ENCODE measurements around the gene LSR.

Gene LSR

GRCh38 chr19:35209646-35210045 lies 39.2 kb upstream of the LSR start:
- Histone ChIP-seq H3K79me2 (ENCODE audit: insufficient read depth, low read length) (no peaks in the 10 kb centered on the region), H3K9me3 (ENCODE audit: low read length) (no peaks in the 10 kb centered on the region), H3K4me1 (ENCODE audit: insufficient read depth, low read length, severe bottlenecking) (peaks cover 88% of the 10 kb centered on the region), H4K20me1 (ENCODE audit: insufficient read depth, low read length) (no peaks in the 10 kb centered on the region), H3K4me3 (ENCODE audit: low read depth, low read length, poor library complexity, severe bottlenecking) (no peak overlapping the region), H3F3A (ENCODE audit: insufficient read depth, low read length) (peaks cover 14% of the 10 kb centered on the region), H2AFZ (ENCODE audit: low read length) (no peak overlapping the region), H3K27me3 (ENCODE audit: insufficient read depth, low read length) (no peaks in the 10 kb centered on the region), H3K9ac (ENCODE audit: low read length) (no peak overlapping the region; the same call in 1 of the 2 replicates), H3K36me3 (ENCODE audit: insufficient read depth, low read length) (no peaks in the 10 kb centered on the region), H3K9me2 (ENCODE audit: low read depth, low read length) (no peaks in the 10 kb centered on the region), H3K4me2 (ENCODE audit: low read length) (no peak overlapping the region), H3K27ac (ENCODE audit: low read depth, low read length, poor library complexity, severe bottlenecking) (peak overlapping the region; percentile 99)
- TF ChIP-seq EZH2 (IDR thresholded peaks at IDR 0.05; ENCODE audit: borderline replicate concordance, low read length) (no peak), CTCF (IDR thresholded peaks at IDR 0.05; ENCODE audit: low read length) (no peak)

- no peak overlapping the region for H2AFZ ChIP-seq (ENCODE audit: low read length)
- H3K36me3 ChIP-seq (ENCODE audit: insufficient read depth, low read length): no peaks in the 10 kb centered on the region
- H3K4me1 ChIP-seq (ENCODE audit: insufficient read depth, low read length, severe bottlenecking): peaks cover 88% of the 10 kb centered on the region
- H3F3A ChIP-seq (ENCODE audit: insufficient read depth, low read length): peaks cover 2% of the 10 kb centered on the region
- H3K9me2 ChIP-seq (ENCODE audit: low read depth, low read length): no peaks in the 10 kb centered on the region
- no peaks in the 10 kb centered on the region for H3K79me2 ChIP-seq (ENCODE audit: insufficient read depth, low read length)
- H3K9ac ChIP-seq (ENCODE audit: low read length): peak overlapping the region; percentile 66
- peak overlapping the region; percentile 99 for H3K27ac ChIP-seq (ENCODE audit: low read depth, low read length, poor library complexity, severe bottlenecking)
- H4K20me1 ChIP-seq (ENCODE audit: insufficient read depth, low read length): no peaks in the 10 kb centered on the region
- peak overlapping the region; percentile 62 for H3K4me2 ChIP-seq (ENCODE audit: low read length)
- TF ChIP-seq EZH2 (IDR thresholded peaks at IDR 0.05; ENCODE audit: borderline replicate concordance, low read length) (no peak), CTCF (IDR thresholded peaks at IDR 0.05; ENCODE audit: low read length) (peak; percentile 45; the same call in 1 of the 2 replicates)
- H3K27me3 ChIP-seq (ENCODE audit: insufficient read depth, low read length): no peaks in the 10 kb centered on the region
- H3K4me3 ChIP-seq (ENCODE audit: low read depth, low read length, poor library complexity, severe bottlenecking): peak overlapping the region; percentile 16
- no peaks in the 10 kb centered on the region for H3K9me3 ChIP-seq (ENCODE audit: low read length)
These were observed 37.1 kb upstream of the LSR start for GRCh38 chr19:35211545-35212230.

GRCh38 chr19:35212241-35212640 lies 36.6 kb upstream of the LSR start:
- Histone ChIP-seq H3K27ac (ENCODE audit: low read depth, low read length, poor library complexity, severe bottlenecking) (peak overlapping the region; percentile 99), H3K27me3 (ENCODE audit: insufficient read depth, low read length) (no peaks in the 10 kb centered on the region), H3K9ac (ENCODE audit: low read length) (peak overlapping the region; percentile 66), H3K9me3 (ENCODE audit: low read length) (no peaks in the 10 kb centered on the region), H3K9me2 (ENCODE audit: low read depth, low read length) (no peaks in the 10 kb centered on the region), H3K36me3 (ENCODE audit: insufficient read depth, low read length) (no peaks in the 10 kb centered on the region), H4K20me1 (ENCODE audit: insufficient read depth, low read length) (no peaks in the 10 kb centered on the region), H3K4me1 (ENCODE audit: insufficient read depth, low read length, severe bottlenecking) (peaks cover 86% of the 10 kb centered on the region), H3K4me2 (ENCODE audit: low read length) (peak overlapping the region; percentile 62), H2AFZ (ENCODE audit: low read length) (no peak overlapping the region), H3F3A (ENCODE audit: insufficient read depth, low read length) (no peaks in the 10 kb centered on the region), H3K4me3 (ENCODE audit: low read depth, low read length, poor library complexity, severe bottlenecking) (no peak overlapping the region), H3K79me2 (ENCODE audit: insufficient read depth, low read length) (no peaks in the 10 kb centered on the region)
- TF ChIP-seq CTCF (IDR thresholded peaks at IDR 0.05; ENCODE audit: low read length) (peak; percentile 2; the same call in 1 of the 2 replicates), EZH2 (IDR thresholded peaks at IDR 0.05; ENCODE audit: borderline replicate concordance, low read length) (no peak)
